Hindlimb muscle (tissue), 1 donor: ENCODE data around the gene TBPL2. TPM values are rescaled to one million over a fixed set of nuclear protein-coding genes. Genes with fewer than 3 reads are reported as not detected.
A peak's percentile ranks its signal among the peaks of the same experiment; 100 is the strongest.
"Not testable (repeated sequence)": the region's sequence is repeated elsewhere in the genome, so short reads cannot be mapped to it uniquely, and the experiment has no call there.

ENCODE experiments used
- DNase-seq: peaks from one replicate; pipeline ENCODE4 v3.0.0-alpha.2; 2013
- polyA plus RNA-seq: library from polyadenylated mRNA; unstranded; fragments of 120-200 nt; gene quantifications from one replicate; pipeline ENCODE4 v1.2.1, GENCODE V29; 2013; ENCODE audit not compliant: insufficient read length

Gene TBPL2
- polyA plus RNA-seq, result not detected

DNA sequence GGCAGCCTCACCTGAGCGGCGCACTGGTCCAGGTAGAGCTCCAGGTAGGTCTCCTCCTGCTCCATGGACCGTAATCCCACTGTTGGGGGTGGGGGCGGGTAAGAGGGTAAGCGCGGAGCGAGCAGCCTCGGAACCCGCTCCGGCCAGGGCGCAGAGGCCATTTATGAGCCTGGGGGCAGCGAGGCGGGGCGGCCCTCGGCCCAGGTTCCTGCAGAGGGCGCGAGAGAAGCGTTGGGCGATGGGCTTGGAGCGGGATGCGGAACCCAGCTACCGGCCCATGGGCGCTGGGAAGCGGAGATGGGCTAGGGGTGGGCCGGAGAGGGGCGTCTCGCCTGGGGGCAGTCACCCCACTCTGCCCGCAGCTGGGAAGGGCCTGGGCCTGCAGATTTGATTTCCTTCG lies at the start of gene TBPL2:
TBPL2 (minus strand) TSS at position 232 of the 400 bp plus-strand sequence; CDS start at position 65, 167 bp downstream.
- no peak for DNase-seq

DNA sequence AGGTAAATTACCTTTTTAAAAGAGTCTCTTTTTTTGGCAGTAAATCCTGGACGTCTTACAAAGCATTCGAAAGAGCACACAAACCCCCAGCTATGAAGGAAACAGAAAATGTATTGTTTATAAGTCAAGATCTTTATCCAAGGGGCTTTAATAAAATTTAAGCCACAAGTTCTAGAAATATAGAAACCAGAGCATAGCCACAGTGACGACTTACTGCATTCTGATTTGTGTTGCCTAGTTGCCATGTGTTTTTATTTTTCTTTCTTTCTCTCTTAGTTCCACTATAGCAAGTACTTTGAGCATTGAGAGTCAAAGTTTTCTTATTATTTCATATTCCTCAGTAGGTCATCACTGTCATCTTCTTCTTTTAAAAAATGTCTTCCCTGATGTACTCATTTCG lies 47.8 kb upstream of the TBPL2 start:
- no peak for DNase-seq

DNA sequence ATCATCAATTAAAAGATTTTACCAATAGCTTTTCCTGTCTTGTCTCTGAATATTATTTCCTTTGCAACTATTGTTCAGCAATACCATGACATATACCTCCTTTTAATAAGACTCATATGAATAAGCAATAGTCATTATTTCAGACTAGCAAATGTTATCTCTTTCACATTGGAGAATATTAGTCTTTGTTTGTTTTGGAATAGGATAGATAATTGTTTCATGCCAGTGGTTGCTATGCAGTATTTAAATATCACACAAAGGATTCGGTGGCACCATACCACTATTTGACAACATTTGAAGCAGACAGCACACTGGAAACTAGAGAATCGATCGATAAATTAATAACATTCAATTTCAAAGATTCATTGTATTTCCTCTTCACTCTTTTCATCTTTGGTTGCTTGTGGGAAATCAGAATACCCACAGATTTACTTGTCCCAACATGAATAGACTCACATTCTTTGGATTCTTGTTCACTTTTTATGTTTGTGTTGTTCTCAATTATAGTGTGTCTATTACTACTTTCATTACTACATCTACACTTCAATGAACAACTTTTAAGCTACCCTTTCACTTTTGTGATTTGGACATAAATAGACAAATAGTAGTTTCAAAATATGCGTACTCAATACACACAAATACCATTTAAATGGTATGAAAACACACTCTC lies 42.7 kb upstream of the TBPL2 start:
- no peak for DNase-seq

DNA sequence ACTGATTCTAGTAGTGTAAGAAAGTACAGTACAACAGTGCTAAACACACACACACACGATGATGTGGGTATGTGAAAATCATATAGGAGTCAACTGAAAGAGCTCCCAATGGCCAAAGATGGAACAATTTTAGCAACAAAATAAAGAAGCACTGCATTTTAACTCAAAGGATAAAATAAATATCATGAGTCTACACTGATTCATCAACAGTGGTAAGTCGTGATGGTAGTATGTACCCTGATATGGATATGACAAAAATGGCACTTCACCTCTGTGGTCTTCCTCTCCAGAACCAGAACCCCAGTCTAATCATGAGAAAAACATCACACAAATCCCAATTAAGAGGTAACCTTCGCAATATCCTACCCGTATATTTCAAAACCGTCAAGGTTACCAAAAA lies 41.4 kb upstream of the TBPL2 start:
- no peak for DNase-seq

DNA sequence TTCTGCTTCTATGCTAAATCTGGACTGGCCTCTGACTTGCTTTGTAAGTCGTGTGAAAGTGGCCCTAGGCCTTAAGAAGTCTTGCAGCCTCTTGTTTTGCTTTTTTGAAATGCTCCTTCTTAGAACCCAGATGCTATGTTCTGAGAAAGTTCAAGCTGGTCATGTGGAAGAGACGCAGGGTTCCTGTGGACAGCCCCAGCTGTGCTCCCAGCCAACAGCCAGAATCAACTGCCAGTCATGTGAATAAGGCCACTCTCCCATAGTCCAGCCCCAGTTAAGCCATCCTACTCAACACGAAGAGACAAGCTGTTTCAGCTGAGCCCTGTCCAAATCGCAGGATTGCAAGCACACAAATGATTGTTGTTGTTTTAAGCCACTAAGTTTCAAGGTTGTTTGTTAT lies 37.3 kb upstream of the TBPL2 start:
- no peak for DNase-seq

DNA sequence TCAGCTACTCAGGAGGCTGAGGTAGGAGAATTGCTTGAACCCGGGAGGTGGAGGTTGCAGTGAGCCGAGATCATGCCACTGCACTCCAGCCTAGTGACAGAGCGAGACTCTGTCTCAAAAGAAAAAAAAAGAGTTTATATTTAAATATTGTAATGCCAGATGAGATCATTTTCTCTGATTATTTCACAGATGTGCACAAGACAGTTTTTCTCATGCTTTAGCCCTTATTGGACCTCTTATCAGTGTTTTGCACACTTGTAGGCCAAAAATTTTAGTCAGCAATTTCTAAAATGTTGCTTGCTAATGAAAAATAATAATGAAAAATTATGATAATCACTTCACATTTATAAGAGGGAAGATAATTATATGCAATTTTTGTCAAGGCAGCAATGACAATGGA lies 36.0 kb upstream of the TBPL2 start:
- not testable (repeated sequence) for DNase-seq

DNA sequence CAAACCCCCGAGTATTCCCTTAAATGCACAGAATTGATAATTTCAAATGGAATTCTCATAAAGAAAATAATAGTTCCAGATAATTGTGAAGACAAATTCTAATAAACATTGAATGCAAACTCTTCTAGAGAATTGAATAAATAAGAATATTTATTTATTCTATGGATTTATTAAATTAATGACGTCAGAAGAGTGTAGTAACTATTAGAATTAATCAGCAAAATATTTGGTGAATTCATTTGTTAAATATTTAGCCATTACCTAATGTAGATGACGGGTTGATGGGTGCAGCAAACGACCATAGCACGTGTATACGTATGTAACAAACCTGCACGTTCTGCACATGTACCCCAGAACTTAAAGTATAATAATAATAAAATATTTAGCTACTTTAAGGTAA lies 33.4 kb upstream of the TBPL2 start:
- no peak for DNase-seq

DNA sequence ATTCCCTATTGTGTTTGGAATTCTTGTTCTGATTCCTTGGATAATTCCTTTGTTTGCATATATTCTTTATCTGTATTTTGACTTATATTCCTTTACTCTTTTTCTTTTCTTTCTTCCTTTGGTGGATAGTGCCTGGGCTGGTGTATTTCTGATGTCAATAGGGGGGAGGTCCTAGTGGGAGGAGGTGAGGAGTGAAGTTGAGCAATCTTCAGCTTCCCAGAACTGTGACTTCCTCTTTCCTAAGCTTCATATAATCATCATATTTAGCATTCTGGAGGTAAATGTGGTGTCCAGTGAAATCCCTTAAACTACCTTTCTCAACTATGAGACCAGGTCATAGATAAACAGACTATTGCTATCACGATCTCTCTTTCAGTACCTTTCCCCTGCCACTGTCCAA lies 29.6 kb upstream of the TBPL2 start:
- no peak for DNase-seq

DNA sequence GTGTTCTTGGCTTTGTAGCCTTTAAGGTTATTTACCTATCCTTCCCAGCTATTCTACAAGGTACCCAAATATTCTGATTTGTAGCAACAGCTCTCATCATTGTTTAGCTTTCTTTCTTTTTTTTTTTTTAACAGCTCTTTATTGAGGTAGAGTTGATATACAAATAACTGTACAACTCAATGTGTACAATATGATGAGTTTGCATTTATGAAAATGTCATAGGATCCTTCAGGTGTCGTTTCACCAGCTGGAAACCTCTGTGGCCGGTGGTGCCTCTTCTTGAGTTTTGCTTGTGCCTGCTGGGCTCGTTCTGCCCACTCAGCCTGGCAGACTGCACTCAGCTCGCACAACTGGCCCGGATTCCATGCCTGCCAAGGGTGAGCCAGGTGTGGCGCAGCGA lies 26.9 kb upstream of the TBPL2 start:
- DNase-seq, result no peak

DNA sequence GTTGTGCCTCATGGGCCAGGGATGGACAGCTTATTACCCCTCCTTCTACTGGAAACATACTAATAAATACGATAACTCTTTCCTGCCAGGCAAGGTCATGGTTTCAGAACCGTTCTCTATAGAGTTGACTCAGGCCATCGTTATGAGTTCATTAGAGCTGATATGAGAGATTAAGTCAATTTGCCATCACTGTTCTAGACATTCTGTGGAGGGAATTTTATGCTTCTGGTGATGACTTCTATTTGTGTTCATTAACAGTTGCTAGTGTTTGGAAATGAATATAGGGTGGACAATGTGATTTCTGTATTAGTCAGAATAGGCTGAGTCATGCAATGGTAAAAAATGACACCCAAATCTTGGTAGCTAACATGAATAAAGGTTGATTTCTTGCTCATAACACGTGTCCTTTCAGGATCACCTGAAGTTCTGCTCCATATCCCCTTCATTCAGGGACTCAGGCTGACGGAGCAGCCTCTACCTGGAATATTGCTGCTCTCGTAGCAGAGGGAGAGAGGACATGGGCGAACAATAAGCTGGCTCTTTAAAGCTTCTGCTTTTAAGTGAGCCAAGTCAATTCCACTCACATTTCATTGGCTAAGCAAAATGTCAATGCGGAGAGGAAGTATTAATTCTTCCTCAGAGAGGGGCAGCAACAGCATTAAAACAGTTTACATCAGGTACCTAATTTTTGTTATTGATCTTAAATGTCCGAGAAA lies 18.5 kb upstream of the TBPL2 start:
- DNase-seq, result no peak

DNA sequence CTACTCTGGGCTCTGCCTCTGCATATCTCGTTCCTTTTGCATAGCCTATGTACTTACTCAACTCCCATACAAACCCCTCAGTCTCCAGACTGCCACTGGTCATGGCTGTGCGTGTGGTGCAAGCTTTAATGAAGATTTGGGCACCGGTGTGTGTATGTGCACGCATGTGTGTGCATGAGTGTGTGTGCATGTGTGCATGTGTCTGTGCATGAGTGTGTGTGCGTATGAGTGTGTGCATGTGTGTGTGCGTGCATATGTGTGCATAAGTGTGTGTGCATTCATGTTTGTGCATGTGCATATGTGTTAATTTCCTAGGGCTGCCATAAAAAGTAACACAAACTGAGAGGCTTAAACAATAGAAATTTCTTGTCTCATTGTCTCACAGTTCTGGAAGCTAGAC lies 17.1 kb upstream of the TBPL2 start:
- DNase-seq, result no peak

DNA sequence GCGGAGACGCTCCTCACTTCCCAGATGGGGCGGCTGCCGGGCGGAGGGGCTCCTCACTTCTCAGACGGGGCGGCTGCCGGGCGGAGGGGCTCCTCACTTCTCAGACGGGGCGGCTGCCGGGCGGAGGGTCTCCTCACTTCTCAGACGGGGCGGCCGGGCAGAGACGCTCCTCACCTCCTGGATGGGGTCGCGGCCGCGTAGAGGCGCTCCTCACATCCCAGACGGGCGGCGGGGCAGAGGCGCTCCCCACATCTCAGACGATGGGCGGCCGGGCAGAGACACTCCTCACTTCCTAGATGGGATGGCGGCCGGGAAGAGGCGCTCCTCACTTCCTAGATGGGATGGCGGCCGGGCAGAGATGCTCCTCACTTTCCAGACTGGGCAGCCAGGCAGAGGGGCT lies 16.0 kb upstream of the TBPL2 start:
- DNase-seq, result not testable (repeated sequence)

DNA sequence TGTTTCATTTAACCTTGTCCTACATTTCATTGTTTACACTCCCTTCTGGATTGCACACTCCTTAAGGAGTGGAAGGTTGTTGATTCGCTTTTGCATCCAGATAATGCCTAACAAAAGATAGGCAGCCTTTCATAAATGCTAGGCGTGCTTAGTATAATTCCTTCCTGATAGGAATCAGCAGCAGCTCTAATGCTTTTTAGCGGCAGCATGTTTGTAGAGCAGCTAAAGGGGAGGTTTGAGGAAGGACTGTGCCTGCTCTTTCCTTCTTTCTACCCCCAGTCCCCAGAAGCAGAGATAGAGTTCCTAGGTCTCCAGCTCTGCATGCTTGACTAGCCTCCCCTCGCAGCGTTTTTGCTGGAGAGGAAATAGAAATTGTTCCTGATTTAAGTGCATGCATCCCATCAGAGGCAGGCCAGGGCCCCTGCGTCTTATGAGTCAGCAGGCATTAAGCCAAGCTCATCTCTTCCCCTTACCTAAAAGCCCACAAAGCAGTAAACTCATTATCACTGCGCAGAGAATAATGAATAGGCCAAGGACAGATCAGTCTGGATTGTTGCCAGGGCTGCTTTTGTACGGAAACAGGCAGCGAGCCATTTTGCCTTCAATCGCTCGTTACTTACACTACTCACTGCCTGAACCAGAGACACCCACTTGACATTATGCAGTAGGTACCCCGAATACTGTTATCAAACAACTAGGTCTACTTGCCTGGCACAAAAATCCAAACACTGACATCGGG lies 14.0 kb upstream of the TBPL2 start:
- peak; percentile 51 for DNase-seq

DNA sequence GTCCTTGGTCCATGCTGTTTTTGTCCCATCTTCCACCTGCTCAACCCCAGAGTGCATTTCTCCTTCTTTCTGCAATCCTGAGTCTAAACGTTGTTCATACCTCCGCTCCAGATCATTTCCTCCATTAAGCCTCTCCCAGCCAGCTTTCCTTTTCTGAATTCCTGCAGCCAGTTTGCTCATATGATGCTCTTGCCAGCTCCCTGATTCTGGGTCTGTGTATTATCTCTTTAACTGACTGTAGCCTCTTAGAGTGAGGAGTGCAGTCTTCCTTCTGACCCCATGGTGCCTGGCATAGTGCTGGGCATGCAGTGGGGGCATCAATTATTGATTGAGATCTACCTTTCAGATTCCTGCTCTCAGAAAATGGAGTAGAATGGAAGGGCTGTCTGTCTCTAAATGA lies 11.5 kb upstream of the TBPL2 start:
- no peak for DNase-seq

DNA sequence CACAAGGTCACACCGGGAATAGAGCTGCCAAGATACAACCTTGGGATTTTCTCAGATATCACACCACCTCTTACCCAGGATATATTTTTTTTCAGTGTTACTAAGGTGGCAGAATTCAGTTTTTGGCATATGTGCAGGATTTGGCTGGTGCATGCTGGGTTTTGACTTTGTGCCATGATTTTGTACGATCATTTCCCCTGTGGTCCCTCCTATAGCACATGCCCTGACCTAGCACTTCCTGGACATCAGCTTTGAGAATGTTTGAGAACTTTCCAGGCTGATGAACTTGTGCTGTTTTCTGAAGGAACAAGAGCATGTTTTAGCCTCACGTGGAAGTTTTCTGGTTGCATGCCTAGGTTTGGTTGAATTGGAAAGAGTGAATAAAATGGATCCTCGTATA lies 11.0 kb upstream of the TBPL2 start:
- DNase-seq, result no peak

DNA sequence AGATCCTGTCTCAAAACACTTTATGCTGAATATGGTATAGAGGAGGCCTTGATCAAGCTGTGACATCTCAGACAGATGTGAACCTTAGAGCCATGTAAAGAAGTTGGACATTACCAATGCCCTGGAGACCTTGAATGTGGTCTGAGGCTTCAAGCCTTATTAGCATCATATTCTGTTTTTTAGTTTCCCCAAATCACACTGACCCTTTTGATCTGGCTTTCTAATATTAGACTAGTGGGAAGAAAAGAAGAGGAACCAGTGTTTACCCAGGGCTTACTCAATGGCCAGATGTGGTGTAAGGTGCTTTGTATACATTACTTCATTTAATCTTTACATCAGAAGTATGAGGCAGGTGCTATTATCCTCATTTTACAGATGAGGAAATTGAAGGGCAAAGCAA lies 10.6 kb upstream of the TBPL2 start:
- DNase-seq, result no peak

DNA sequence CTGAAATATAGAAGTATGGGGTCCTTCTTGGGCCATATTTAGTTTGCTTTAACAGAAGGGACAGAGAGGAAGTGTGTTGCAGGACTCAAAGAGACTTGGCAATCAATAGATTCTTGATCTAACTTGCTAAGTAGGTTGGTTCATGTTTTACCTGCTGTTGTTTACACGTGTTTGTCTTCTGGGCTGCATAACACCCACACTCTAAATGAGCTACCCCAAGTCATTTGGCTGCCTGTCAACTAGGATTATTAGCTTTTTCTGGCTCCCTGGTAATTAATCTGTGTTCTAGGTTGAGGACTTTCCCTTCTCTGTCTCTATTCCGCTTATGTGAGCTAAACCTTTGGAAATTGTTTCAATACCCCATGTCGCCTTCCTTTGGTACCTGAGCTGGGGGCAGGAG lies 10.1 kb upstream of the TBPL2 start:
- DNase-seq, result no peak

DNA sequence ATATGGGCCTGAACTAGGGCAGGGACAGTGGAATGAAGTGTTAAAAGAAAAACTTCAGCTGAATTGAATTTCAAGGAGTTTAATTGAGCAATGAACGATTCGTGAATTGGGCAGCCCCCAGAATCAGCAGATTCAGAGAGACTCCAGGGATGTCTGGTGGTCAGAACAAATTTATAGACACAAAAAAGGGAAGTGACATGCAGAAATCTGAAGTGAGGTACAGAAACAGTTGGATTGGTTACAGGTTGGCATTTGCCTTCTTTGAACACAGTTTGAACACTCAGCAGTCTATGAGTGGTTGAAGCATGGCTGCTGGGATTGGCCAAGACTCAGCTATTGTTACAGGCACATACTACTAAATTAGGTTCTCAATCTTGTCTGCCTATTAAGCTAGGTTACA lies 9.7 kb upstream of the TBPL2 start:
- no peak for DNase-seq

DNA sequence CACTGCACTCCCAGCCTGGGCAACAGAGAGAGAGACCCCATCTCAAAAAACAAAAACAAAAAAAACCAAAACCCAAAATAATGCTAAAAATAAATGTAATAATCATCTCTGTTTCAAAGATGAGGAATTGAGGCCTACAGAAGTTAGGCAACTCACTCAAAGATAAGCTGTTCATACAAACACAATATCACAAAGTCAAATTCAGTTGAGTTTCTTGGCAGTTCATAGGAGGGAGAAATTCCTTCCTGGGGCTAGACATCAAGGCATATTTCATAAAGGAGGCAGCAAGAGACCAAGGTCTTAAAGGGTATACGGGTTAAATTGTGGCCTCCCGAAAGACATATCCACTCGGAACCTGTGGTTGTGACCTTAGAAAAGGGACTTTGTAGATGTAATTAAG lies 8.7 kb upstream of the TBPL2 start:
- no peak for DNase-seq

DNA sequence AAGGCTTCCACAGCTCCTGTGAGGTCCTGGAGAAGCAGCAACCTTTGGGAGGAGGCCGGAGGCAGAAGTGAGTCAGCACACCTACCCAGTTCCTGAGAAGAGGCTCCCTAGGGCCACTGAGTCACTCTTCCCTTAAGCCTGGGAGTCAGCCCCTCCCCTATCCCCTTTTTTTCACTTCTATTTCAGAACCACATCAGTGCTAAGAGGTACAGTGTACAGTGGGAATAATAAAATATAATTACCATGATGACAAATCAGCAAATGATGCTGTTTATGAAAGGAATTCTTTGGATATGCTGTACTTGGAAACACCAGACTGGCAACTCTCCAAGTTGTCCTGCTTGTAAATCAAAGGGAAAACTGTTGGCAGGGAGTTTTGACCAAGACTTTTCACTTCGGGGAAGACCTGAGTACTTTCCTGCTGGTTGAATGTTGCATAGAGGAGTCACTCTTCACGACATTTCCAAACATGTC lies 7.8 kb upstream of the TBPL2 start:
- DNase-seq, result no peak

DNA sequence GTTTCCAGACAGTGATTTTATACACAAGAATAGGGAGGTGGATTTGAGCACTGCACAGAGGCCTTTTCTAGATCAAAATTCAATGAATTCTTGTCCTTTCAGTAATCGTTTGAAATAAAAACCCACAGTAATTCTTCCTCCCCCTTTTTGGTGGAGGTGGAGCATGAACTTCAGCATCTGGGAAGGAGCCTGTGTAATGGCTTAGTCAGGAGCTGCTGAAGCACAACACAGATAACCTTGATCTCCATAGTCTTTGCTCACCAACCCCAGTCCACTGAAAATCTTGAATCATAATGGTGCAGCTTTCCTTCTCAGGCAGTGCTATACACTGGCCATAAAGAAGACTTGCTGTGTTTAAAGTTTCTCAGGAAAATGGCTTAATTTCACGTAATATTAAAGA lies 6.4 kb upstream of the TBPL2 start:
- DNase-seq, result no peak

DNA sequence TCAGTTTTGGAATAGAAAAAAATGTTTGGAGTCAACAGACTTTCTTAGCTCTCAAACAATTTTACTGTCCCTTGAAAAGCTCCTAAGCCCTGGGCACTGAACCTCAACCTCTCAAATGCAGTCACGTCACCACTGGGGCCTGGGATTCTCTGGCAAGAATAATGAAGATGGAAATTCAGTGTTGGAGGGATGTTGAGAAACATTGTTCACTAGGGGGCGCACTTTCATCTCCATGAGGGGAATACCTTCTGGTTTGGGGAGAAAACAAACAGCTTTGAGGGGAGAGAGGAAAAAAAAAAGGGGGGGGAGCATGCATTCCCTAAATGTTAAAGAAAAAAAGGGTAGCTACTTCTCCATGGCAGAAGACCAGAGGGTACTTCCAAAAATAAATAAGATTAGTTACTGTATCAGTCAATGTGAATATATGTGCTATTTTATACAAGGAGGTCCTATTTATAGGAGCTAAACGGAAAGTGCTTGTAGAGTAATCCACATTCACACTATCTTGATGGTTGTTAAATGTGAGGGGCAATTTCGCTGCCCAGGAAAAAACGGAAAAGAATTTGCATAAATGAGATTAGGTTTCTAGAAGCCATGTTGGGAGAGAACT lies 5.8 kb upstream of the TBPL2 start:
- DNase-seq, result peak; percentile 47

DNA sequence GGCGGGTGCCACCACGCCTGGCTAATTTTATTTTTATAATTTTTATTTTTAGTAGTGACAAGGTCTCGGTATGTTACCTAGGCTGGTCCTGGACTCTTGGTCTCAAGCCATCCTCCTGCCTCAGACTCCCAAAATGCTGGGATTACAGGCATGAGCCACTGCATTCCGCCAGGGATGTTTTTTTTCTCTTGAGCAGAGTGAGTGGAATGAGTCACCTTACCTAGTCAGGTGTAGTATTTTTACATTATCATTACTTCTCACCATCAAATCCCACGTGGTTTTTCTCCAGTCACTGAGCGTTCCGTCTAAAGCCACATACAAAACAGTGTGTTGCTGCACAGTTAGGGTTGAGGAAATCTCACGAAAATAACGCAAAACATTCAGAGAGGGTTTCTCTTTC lies 870 bp upstream of the TBPL2 start:
- no peak for DNase-seq
